H9 (cell line): Measurements from ENCODE around the gene MYD88. TPM values are rescaled to one million over a fixed set of nuclear protein-coding genes. Genes with fewer than 3 reads are reported as not detected.

Experiments used
- DNase-seq: peaks from one replicate; pipeline ENCODE4 v3.0.0-alpha.2; 2017
- H2AFZ ChIP-seq: one replicate; pipeline ENCODE4 v1.6.1; 2013; ENCODE audit warnings: mild to moderate bottlenecking, low read length, control low read depth, moderate library complexity
- H2AK5ac ChIP-seq: 2 replicates; pipeline ENCODE4 v1.6.1; 2013; ENCODE audit warnings: low read length, control low read depth, mixed read lengths; ENCODE audit not compliant: insufficient read length
- H2BK120ac ChIP-seq: one replicate; pipeline ENCODE4 v1.6.1; 2013; ENCODE audit warnings: low read depth, mild to moderate bottlenecking, low read length, control low read depth, inconsistent platforms; ENCODE audit not compliant: poor library complexity, severe bottlenecking
- H2BK12ac ChIP-seq: 2 replicates; pipeline ENCODE4 v1.6.1; 2013; ENCODE audit warnings: low read length, control low read depth, mixed read lengths, low read depth; ENCODE audit not compliant: insufficient read length
- H2BK15ac ChIP-seq: 2 replicates; pipeline ENCODE4 v1.6.1; 2013; ENCODE audit warnings: low read depth, low read length, control low read depth
- H2BK20ac ChIP-seq: one replicate; pipeline ENCODE4 v1.6.1; 2013; ENCODE audit warnings: low read depth, mild to moderate bottlenecking, low read length, control low read depth, inconsistent platforms; ENCODE audit not compliant: poor library complexity, severe bottlenecking
- H2BK5ac ChIP-seq: 2 replicates; pipeline ENCODE4 v1.6.1; 2013; ENCODE audit warnings: low read length, control low read depth, mixed read lengths; ENCODE audit not compliant: insufficient read length
- H3K14ac ChIP-seq: 2 replicates; pipeline ENCODE4 v1.6.1; 2013; ENCODE audit warnings: low read length, control low read depth; ENCODE audit not compliant: insufficient read depth
- H3K18ac ChIP-seq: 2 replicates; pipeline ENCODE4 v1.6.1; 2013; ENCODE audit warnings: low read depth, mild to moderate bottlenecking, mixed read lengths, low read length, control low read depth; ENCODE audit not compliant: insufficient read length
- H3K23ac ChIP-seq: 2 replicates; pipeline ENCODE4 v1.6.1; 2013; ENCODE audit warnings: low read length, control low read depth, mixed read lengths, low read depth; ENCODE audit not compliant: insufficient read length
- H3K23me2 ChIP-seq: 2 replicates; pipeline ENCODE4 v1.6.1; 2013; ENCODE audit warnings: low read depth, mild to moderate bottlenecking, mixed read lengths, low read length, control low read depth; ENCODE audit not compliant: insufficient read length, poor library complexity, severe bottlenecking
- H3K27ac ChIP-seq: 2 replicates; pipeline ENCODE4 v1.5.1; 2013; ENCODE audit warnings: low read length, control low read depth, mixed read lengths, low read depth; ENCODE audit not compliant: insufficient read length
- H3K27me3 ChIP-seq: 2 replicates; pipeline ENCODE4 v1.6.1; 2013; ENCODE audit warnings: low read length, control low read depth, inconsistent platforms; ENCODE audit not compliant: insufficient read depth
- H3K4ac ChIP-seq: 2 replicates; pipeline ENCODE4 v1.6.1; 2013; ENCODE audit warnings: low read depth, mild to moderate bottlenecking, control low read depth, inconsistent platforms, low read length, moderate library complexity
- H3K4me1 ChIP-seq: 2 replicates; pipeline ENCODE4 v1.6.1; 2013; ENCODE audit warnings: low read length, control low read depth, inconsistent platforms; ENCODE audit not compliant: insufficient read depth
- H3K4me2 ChIP-seq: 2 replicates; pipeline ENCODE4 v1.6.1; 2013; ENCODE audit warnings: low read length, control low read depth, mixed read lengths; ENCODE audit not compliant: insufficient read length, insufficient read depth
- H3K56ac ChIP-seq: 2 replicates; pipeline ENCODE4 v1.6.1; 2013; ENCODE audit warnings: low read depth, mild to moderate bottlenecking, mixed read lengths, low read length, control low read depth; ENCODE audit not compliant: insufficient read length
- H3K79me1 ChIP-seq: 2 replicates; pipeline ENCODE4 v1.6.1; 2013; ENCODE audit warnings: low read depth, mild to moderate bottlenecking, moderate library complexity, low read length, control low read depth, inconsistent platforms; ENCODE audit not compliant: insufficient read depth, poor library complexity, severe bottlenecking
- H3K79me2 ChIP-seq: 2 replicates; pipeline ENCODE4 v1.6.1; 2013; ENCODE audit warnings: low read length, control low read depth, inconsistent platforms; ENCODE audit not compliant: insufficient read depth
- H3K9ac ChIP-seq: 2 replicates; pipeline ENCODE4 v1.6.1; 2013; ENCODE audit warnings: low read length, control low read depth, mixed read lengths; ENCODE audit not compliant: insufficient read length; ENCODE audit errors: extremely low read depth
- H3K9me3 ChIP-seq: one replicate; pipeline ENCODE4 v1.6.1; 2013; ENCODE audit warnings: low read depth, low read length, inconsistent platforms; ENCODE audit not compliant: control insufficient read depth
- H3T11ph ChIP-seq: one replicate; pipeline ENCODE4 v1.6.1; 2013; ENCODE audit warnings: mild to moderate bottlenecking, low read length, control low read depth, inconsistent platforms
- H4K20me1 ChIP-seq: one replicate; pipeline ENCODE4 v1.6.1; 2013; ENCODE audit not compliant: control insufficient read depth, insufficient read length, insufficient read depth
- H4K5ac ChIP-seq: 2 replicates; pipeline ENCODE4 v1.6.1; 2013; ENCODE audit warnings: low read depth, mild to moderate bottlenecking, mixed read lengths, low read length, control low read depth; ENCODE audit not compliant: insufficient read length
- H4K8ac ChIP-seq: replicated peaks from 2 replicates; pipeline ENCODE4 v1.6.1; 2013; ENCODE audit warnings: low read length, control low read depth, mixed read lengths, low read depth; ENCODE audit not compliant: insufficient read length
- H4K91ac ChIP-seq: 2 replicates; pipeline ENCODE4 v1.6.1; 2013; ENCODE audit warnings: low read depth, mild to moderate bottlenecking, moderate library complexity, mixed read lengths, low read length, control low read depth; ENCODE audit not compliant: insufficient read length
- H3K27ac Mint-ChIP-seq, 3 experiments: 2 replicates in 2 of 3; 3 replicates in 1 of 3; pipeline ENCODE4 v1.8.0; 2020 to 2021; ENCODE audit warnings: mixed read lengths in 3 of 3, mild to moderate bottlenecking in 1 of 3, moderate library complexity in 1 of 3
- H3K27me3 Mint-ChIP-seq: 2 replicates; pipeline ENCODE4 v1.8.0; 2021; ENCODE audit warnings: low read depth, mild to moderate bottlenecking, moderate library complexity, mixed read lengths
- H3K36me3 Mint-ChIP-seq, 3 experiments: 2 replicates in 2 of 3; 3 replicates in 1 of 3; pipeline ENCODE4 v1.8.0; 2020 to 2021; ENCODE audit warnings: low read depth in 3 of 3, mixed read lengths in 3 of 3; ENCODE audit not compliant: insufficient read depth in 1 of 3
- H3K4me1 Mint-ChIP-seq, 2 experiments: 2 replicates each; pipeline ENCODE4 v1.8.0; 2020; ENCODE audit warnings: mixed read lengths in 2 of 2
- H3K4me3 Mint-ChIP-seq, 2 experiments: 2 replicates in 1 of 2; 3 replicates in 1 of 2; pipeline ENCODE4 v1.8.0; 2020 to 2021; ENCODE audit warnings: mild to moderate bottlenecking in 2 of 2, mixed read lengths in 2 of 2, moderate library complexity in 1 of 2
- H3K9me3 Mint-ChIP-seq, 2 experiments: 2 replicates in 1 of 2; 3 replicates in 1 of 2; pipeline ENCODE4 v1.8.0; 2020; ENCODE audit warnings: mild to moderate bottlenecking in 2 of 2, mixed read lengths in 2 of 2, moderate library complexity in 1 of 2
- WGBS: extraction: QIAGEN DNeasy Blood & Tissue Kit; methylation state at CpG from one replicate; pipeline ENCODE4 v1.1.7; 2013; ENCODE audit warnings: missing lambda C conversion rate, low lambda C conversion rate, mixed read lengths; ENCODE audit not compliant: insufficient read length; ENCODE audit errors: extremely low coverage; 5-methylcytosine and 5-hydroxymethylcytosine counted together
- total RNA-seq: library from RNA; stranded (reverse); gene quantifications from 2 replicates; pipeline ENCODE4 v1.2.1, GENCODE V29; 2021
- TF ChIP-seq, protein P1 (sequence below): fragments of 200-600 bp; sonication (generic); conservative IDR thresholded peaks from 3 replicates; pipeline ENCODE4 v1.8.0; 2021; ENCODE audit warnings: antibody characterized with exemption, mild to moderate bottlenecking

Gene MYD88
- total RNA-seq, 1 experiment from 2014 or later = 33.4 TPM

- no peaks in the 10 kb centered on the region for H3K79me2 ChIP-seq
- H4K8ac ChIP-seq = no peak overlapping the region
- no peaks in the 10 kb centered on the region for H3K79me1 ChIP-seq
- no peak overlapping the region for H2BK12ac ChIP-seq
- H2BK15ac ChIP-seq = no peak overlapping the region
- no peak for DNase-seq
- no peak overlapping the region for H3K4ac ChIP-seq
- Mint-ChIP-seq H3K36me3 (peaks cover 0 to 5% (median 0%) of the 10 kb centered on the region in 3 experiments; a peak in 3 of 7 replicates), H3K4me1 (no peaks in the 10 kb centered on the region; a peak in 1 of 4 replicates), H3K4me3 (no peak overlapping the region), H3K27me3 (peaks cover 14% of the 10 kb centered on the region), H3K27ac (no peak overlapping the region), H3K9me3 (no peaks in the 10 kb centered on the region; a peak in 1 of 5 replicates)
- H3K4me1 ChIP-seq = no peaks in the 10 kb centered on the region
- H3K27ac ChIP-seq = no peak overlapping the region
- H4K5ac ChIP-seq = no peak overlapping the region
- no peaks in the 10 kb centered on the region for H4K20me1 ChIP-seq
- H3K27me3 ChIP-seq = no peaks in the 10 kb centered on the region
- no peak overlapping the region for H2BK5ac ChIP-seq
- H3K18ac ChIP-seq = no peak overlapping the region
- no peaks in the 10 kb centered on the region for H3K9me3 ChIP-seq
- H3K14ac ChIP-seq = no peak overlapping the region; the same call in 1 of the 2 replicates
- H3K9ac ChIP-seq = no peak overlapping the region
- WGBS = no CpG with 5 or more reads among the region's 16 CpGs
- TF ChIP-seq, protein P1, sequence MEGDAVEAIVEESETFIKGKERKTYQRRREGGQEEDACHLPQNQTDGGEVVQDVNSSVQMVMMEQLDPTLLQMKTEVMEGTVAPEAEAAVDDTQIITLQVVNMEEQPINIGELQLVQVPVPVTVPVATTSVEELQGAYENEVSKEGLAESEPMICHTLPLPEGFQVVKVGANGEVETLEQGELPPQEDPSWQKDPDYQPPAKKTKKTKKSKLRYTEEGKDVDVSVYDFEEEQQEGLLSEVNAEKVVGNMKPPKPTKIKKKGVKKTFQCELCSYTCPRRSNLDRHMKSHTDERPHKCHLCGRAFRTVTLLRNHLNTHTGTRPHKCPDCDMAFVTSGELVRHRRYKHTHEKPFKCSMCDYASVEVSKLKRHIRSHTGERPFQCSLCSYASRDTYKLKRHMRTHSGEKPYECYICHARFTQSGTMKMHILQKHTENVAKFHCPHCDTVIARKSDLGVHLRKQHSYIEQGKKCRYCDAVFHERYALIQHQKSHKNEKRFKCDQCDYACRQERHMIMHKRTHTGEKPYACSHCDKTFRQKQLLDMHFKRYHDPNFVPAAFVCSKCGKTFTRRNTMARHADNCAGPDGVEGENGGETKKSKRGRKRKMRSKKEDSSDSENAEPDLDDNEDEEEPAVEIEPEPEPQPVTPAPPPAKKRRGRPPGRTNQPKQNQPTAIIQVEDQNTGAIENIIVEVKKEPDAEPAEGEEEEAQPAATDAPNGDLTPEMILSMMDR = no peak
- no peaks in the 10 kb centered on the region for H3K23me2 ChIP-seq
- H3K56ac ChIP-seq = no peak overlapping the region
- no peak overlapping the region for H3T11ph ChIP-seq
- H2BK120ac ChIP-seq = no peak overlapping the region
- no peak overlapping the region for H2AFZ ChIP-seq
- no peak overlapping the region for H4K91ac ChIP-seq
- no peak overlapping the region for H3K4me2 ChIP-seq
- no peak overlapping the region for H2AK5ac ChIP-seq
- H3K23ac ChIP-seq = no peak overlapping the region
- no peak overlapping the region for H2BK20ac ChIP-seq
Measured at GRCh38 chr3:38111696-38112377, 26.6 kb upstream of the MYD88 start.
